GM12865 (cell line): ENCODE data around the gene NDUFA12.

ENCODE experiments used
- DNase-seq: peaks from one replicate; pipeline ENCODE4 v3.0.0; 2010; ENCODE audit warnings: low read depth
- H3K4me3 ChIP-seq: 2 replicates; pipeline ENCODE4 v1.5.1; 2011; ENCODE audit warnings: mild to moderate bottlenecking, low read depth, low read length, control low read depth
- TF ChIP-seq, protein P1 (sequence below): IDR thresholded peaks from 2 replicates; pipeline ENCODE4 v1.5.1; 2011; ENCODE audit warnings: low read length, control low read depth, low read depth, inconsistent platforms; ENCODE audit not compliant: insufficient read depth; ENCODE audit errors: missing control alignments

NDUFA12 gene

DNA sequence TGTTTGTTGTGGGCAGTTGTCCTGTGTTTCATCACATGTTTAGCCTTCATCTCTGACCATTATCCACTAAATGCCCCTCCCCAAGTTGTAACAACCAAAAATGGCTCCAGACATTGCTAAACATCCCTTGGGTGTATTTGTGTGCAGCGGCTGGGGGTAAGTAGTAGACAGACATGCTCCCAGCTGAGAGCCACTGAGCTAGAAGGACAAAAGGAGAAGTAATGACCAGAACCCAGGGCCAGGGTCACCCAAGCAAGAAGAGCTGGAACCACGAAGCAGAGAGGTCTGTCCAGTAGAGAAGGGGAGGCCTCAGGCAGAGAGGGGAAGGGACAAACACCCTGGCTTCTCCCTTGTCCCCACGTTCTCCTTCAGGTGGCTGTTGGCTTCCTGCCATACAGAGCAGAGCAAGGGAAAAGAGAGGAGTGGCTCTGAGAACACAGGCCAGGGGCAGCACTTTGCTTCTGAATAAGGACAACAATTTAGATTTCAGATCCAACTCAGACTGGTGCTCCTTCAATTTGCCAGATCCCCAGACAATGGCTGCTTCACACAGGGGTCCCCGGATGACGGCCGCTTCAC is 55.2 kb downstream of the NDUFA12 start:
- TF ChIP-seq, protein P1, sequence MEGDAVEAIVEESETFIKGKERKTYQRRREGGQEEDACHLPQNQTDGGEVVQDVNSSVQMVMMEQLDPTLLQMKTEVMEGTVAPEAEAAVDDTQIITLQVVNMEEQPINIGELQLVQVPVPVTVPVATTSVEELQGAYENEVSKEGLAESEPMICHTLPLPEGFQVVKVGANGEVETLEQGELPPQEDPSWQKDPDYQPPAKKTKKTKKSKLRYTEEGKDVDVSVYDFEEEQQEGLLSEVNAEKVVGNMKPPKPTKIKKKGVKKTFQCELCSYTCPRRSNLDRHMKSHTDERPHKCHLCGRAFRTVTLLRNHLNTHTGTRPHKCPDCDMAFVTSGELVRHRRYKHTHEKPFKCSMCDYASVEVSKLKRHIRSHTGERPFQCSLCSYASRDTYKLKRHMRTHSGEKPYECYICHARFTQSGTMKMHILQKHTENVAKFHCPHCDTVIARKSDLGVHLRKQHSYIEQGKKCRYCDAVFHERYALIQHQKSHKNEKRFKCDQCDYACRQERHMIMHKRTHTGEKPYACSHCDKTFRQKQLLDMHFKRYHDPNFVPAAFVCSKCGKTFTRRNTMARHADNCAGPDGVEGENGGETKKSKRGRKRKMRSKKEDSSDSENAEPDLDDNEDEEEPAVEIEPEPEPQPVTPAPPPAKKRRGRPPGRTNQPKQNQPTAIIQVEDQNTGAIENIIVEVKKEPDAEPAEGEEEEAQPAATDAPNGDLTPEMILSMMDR, result no peak
- H3K4me3 ChIP-seq, result no peak overlapping the region
- no peak for DNase-seq

DNA sequence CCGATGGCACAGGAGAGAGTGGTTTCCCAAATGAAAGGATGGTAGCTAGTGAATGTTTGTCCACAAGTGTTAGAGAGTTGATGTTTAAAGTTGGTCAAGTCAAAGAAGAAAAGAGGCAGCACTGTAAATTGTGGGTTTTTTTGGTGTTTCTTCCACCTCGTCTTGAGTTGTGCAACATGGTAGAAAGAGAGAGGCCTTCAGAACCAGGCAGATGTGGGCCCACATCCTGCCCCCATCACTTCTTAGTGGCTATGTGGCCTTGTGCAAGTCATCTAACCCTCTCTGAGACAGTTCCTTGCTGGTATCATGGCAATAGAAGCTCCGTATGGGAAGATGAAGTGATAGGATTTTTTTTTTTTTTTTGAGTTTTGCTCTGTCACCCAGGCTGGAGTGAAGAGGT is 60.8 kb downstream of the NDUFA12 start:
- H3K4me3 ChIP-seq, result no peak overlapping the region
- TF ChIP-seq, protein P1, result no peak
- DNase-seq, result no peak

DNA sequence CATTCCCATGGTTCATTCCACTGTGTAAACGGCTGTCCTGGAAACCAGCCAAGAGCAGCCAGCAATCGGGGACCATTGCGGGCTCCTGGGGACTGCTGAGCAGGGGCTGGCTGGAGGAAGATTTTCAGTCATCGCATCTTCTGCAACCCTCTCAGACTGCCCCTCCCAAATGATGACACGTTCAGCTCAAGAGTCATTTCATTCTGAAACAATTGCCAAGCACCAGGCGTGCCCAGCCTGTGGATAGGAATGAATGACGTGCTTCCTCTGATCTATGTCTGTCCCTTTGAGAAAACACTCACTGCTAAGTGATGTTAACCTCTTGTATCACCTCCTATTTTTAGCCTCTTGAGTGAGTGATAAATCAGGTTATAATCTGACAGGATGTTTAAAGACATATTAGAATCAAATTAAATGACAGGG is 62.0 kb downstream of the NDUFA12 start:
- TF ChIP-seq, protein P1, result no peak
- H3K4me3 ChIP-seq, result no peak overlapping the region
- DNase-seq, result peak; percentile 54

DNA sequence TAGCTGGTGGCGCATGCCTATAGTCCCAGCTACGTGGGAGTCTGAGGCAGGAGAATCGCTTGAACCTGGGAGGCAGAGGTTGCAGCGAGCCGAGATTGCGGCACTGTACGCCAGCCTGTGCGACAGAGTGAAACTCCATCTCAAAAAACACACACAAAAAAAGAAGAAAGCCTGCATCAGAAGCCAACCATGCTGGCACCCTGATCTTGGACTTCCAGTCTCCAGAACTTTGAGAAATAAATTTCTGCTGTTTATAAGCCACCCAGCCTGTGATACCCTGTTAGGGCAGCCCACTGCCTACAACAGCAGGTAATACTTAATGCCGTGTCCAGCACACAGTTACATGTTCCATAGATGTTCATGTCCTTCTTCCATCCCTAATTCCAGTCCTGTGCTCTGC is 62.7 kb downstream of the NDUFA12 start:
- DNase-seq, result no peak
- H3K4me3 ChIP-seq, result no peak overlapping the region
- TF ChIP-seq, protein P1, result no peak

DNA sequence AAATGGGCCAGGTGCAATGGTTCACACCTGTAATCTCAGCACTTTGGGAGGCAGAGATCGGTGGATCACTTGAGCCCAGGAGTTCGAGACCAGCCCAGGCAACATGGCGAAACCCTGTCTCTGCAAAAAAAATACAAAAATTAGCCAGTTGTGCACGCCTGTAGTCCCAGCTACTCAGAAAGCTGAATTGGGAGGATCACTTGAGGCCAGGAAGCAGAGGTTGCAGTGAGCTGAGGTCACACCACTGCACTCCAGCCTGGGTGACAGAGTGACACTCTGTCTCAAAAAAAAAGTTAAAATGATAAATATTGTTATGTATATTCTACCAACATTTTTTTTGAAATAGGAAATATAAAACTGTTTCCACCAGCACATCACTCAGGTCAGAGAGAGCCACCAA is 64.9 kb downstream of the NDUFA12 start:
- no peak overlapping the region for H3K4me3 ChIP-seq
- no peak for DNase-seq
- TF ChIP-seq, protein P1, result no peak

DNA sequence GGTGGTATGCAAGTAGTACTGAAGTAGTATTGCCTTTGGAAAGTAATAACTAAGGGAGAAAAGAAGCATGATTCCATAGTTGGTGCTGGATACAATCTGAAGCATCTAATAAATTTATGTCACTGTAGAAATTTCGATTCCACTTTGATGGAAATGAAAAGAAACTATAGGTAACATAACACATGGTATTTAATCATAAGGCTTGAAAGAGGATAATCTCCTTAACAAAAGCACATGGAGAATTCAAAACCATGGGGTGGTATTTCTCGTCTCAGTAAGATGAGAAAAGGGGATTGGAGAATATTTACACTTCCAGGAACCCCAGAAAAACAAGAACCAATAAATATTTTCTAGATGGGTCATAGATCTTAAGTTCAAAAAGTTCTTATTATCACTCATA is 72.7 kb downstream of the NDUFA12 start:
- no peak overlapping the region for H3K4me3 ChIP-seq
- TF ChIP-seq, protein P1, result no peak
- DNase-seq, result no peak

DNA sequence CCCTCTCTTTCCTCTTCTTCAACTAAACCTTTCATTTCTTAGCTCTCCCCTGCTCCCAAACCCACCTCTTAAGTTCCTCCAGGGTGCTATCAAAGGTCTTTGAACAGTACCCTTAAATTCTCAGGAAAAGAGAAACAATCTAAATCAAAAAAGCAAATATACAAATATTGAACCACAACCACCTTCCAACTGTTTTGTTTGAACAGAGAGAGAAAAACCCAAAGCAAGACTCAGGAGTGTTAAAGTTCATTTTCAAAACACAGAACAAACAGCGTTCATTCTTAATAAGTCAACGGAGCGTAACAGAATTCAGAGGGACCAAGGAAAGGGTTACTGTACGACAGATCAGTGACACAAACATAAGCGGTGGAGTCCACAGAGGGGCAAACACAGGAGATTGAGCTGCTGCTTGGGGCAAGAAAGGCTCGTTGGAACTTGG is 73.3 kb downstream of the NDUFA12 start:
- TF ChIP-seq, protein P1, result no peak
- no peak for DNase-seq
- no peak overlapping the region for H3K4me3 ChIP-seq
